OCI-LY7 (cell line): ENCODE data around the gene PCNX3. TPM values are rescaled to one million over a fixed set of nuclear protein-coding genes. Genes with fewer than 3 reads are reported as not detected.
A peak's percentile ranks its signal among the peaks of the same experiment; 100 is the strongest.

Source experiments
- BruUV-seq: library from RNA; stranded (reverse); fragments of 400-500 nt; replicated peaks from 2 replicates; lab custom pipeline; 2021; lab: Mats Ljungman, UMichigan
- CTCF ChIA-PET: fragments of 300-600 bp; sonication (Branson Sonifier 250); formaldehyde crosslinking; loops from one replicate; lab custom pipeline; 2022; ENCODE audit warnings: antibody characterized with exemption; ENCODE audit not compliant: unreplicated experiment; lab: Charles Lee
- POLR2A ChIA-PET: fragments of 300-600 bp; sonication (Branson Sonifier 250); formaldehyde crosslinking; loops from one replicate; lab custom pipeline; 2022; ENCODE audit warnings: antibody characterized with exemption; lab: Charles Lee
- DNase-seq: peaks from one replicate; pipeline ENCODE4 v3.0.0-alpha.2; 2015; ENCODE audit warnings: low spot score
- H2AFZ ChIP-seq: fragments of 200-600 bp; sonication (generic), shearing (Covaris generic); 2 replicates; pipeline ENCODE4 v1.6.1; 2014; ENCODE audit warnings: mild to moderate bottlenecking, antibody characterized with exemption, low read length, moderate library complexity
- H3K27ac ChIP-seq: fragments of 200-600 bp; sonication (generic); 2 replicates; pipeline ENCODE4 v1.5.1; 2014; ENCODE audit warnings: mixed run types, low read depth, mild to moderate bottlenecking, moderate library complexity, low read length, inconsistent platforms; ENCODE audit not compliant: poor library complexity, severe bottlenecking
- H3K36me3 ChIP-seq: fragments of 200-600 bp; sonication (generic); 2 replicates; pipeline ENCODE4 v1.6.1; 2014; ENCODE audit warnings: mild to moderate bottlenecking, antibody characterized with exemption, low read length, moderate library complexity, mixed read lengths; ENCODE audit not compliant: insufficient read depth
- H3K4me1 ChIP-seq: fragments of 200-600 bp; sonication (generic); 2 replicates; pipeline ENCODE4 v1.5.1; 2014; ENCODE audit warnings: mild to moderate bottlenecking, low read length; ENCODE audit not compliant: insufficient read depth, poor library complexity, severe bottlenecking
- H3K4me2 ChIP-seq: fragments of 200-600 bp; sonication (generic); 2 replicates; pipeline ENCODE4 v1.6.1; 2014; ENCODE audit warnings: mild to moderate bottlenecking, low read length
- H3K4me3 ChIP-seq: fragments of 200-600 bp; sonication (generic); 2 replicates; pipeline ENCODE4 v1.5.1; 2014; ENCODE audit warnings: mild to moderate bottlenecking, low read depth, low read length; ENCODE audit not compliant: poor library complexity, severe bottlenecking
- H3K79me2 ChIP-seq: fragments of 200-600 bp; sonication (generic); 2 replicates; pipeline ENCODE4 v1.6.1; 2016; ENCODE audit warnings: low read depth, mild to moderate bottlenecking, low read length, moderate library complexity, mixed read lengths; ENCODE audit not compliant: insufficient read depth
- H3K9me2 ChIP-seq: fragments of 200-600 bp; sonication (generic); 2 replicates; pipeline ENCODE4 v1.6.1; 2016; ENCODE audit warnings: mild to moderate bottlenecking, low read length, mixed read lengths; ENCODE audit not compliant: insufficient read depth
- H3K9me3 ChIP-seq: fragments of 200-600 bp; sonication (generic); 2 replicates; pipeline ENCODE4 v1.6.1; 2014; ENCODE audit warnings: mild to moderate bottlenecking, mixed run types, low read length, mixed read lengths
- H4K20me1 ChIP-seq: fragments of 200-600 bp; sonication (generic); 2 replicates; pipeline ENCODE4 v1.6.1; 2014; ENCODE audit warnings: mild to moderate bottlenecking, antibody characterized with exemption, low read length, moderate library complexity, mixed read lengths; ENCODE audit not compliant: insufficient read depth
- CTCF ChIP-seq: fragments of 200-600 bp; sonication (generic); conservative IDR thresholded peaks from 2 replicates; pipeline ENCODE4 v1.5.1; 2014; ENCODE audit warnings: mild to moderate bottlenecking, antibody characterized with exemption, low read length, moderate library complexity, mixed read lengths
- EZH2phosphoT487 ChIP-seq: fragments of 200-600 bp; sonication (generic); IDR thresholded peaks from 2 replicates; pipeline ENCODE4 v1.6.1; 2018; ENCODE audit warnings: low read depth, borderline replicate concordance, mild to moderate bottlenecking, mixed run types, antibody characterized with exemption, low read length, moderate library complexity, mixed read lengths
- intact Hi-C: fragments of 100-400 bp; cut with micrococcal nuclease; formaldehyde crosslinking; loops from one replicate; pipeline ENCODE4 v1.10.0; 2022; ENCODE audit not compliant: unreplicated experiment
- total RNA-seq, 2 experiments: library from RNA; depleted of rRNA in 1 of 2; stranded (reverse); fragments of >200 nt in 1 of 2; shearing (Covaris generic) in 1 of 2; gene quantifications; 2 replicates each; pipeline ENCODE4 v1.2.3, GENCODE V29; 2014 to 2022

Gene PCNX3
- total RNA-seq, 2 experiments from 2014 or later = 36.2 to 66.7 TPM

- H3K9me3 ChIP-seq = no peaks in the 10 kb centered on the region
- DNase-seq = peak; percentile 42
- H3K4me2 ChIP-seq = peak overlapping the region; percentile 99
- intact Hi-C loops = no loop called here
- CTCF ChIA-PET = interaction anchor here (0.6 kb wide), 1 partner anchor 102 kb away, joined by 3 read pairs; no protein-coding TSS in a partner anchor
- H3K36me3 ChIP-seq = peaks cover 47% of the 10 kb centered on the region
- POLR2A ChIA-PET = interaction anchor here (0.6 kb wide), 2 partner anchors 109 to 498 kb away, joined by 3 read pairs; no protein-coding TSS in a partner anchor
- no TSS peak for BruUV-seq
- H3K79me2 ChIP-seq = peaks cover 50% of the 10 kb centered on the region
- peaks cover 39% of the 10 kb centered on the region for H3K4me1 ChIP-seq
- no peaks in the 10 kb centered on the region for H4K20me1 ChIP-seq
- TF ChIP-seq EZH2phosphoT487 (no peak), CTCF (no peak)
- H3K4me3 ChIP-seq = peak overlapping the region; percentile 97
- H2AFZ ChIP-seq = no peak overlapping the region
- H3K9me2 ChIP-seq = no peaks in the 10 kb centered on the region
- peak overlapping the region; percentile 75 for H3K27ac ChIP-seq
Observed at GRCh38 chr11:65616575-65617001, 1.0 kb downstream of the PCNX3 start.

- peak overlapping the region; percentile 97 for H3K4me3 ChIP-seq
- DNase-seq = peak; percentile 40
- intact Hi-C loops = no loop called here
- no peaks in the 10 kb centered on the region for H3K9me2 ChIP-seq
- peaks cover 48% of the 10 kb centered on the region for H3K79me2 ChIP-seq
- H3K4me1 ChIP-seq = peaks cover 31% of the 10 kb centered on the region
- BruUV-seq = no TSS peak
- H3K4me2 ChIP-seq = peak overlapping the region; percentile 99
- ChIA-PET POLR2A (no interaction called here), CTCF (interaction anchor here (0.6 kb wide), 1 partner anchor 102 kb away, joined by 3 read pairs; no protein-coding TSS in a partner anchor)
- TF ChIP-seq CTCF (peak; percentile 43), EZH2phosphoT487 (no peak)
- peak overlapping the region; percentile 75 for H3K27ac ChIP-seq
- H3K9me3 ChIP-seq = no peaks in the 10 kb centered on the region
- no peaks in the 10 kb centered on the region for H4K20me1 ChIP-seq
- peaks cover 54% of the 10 kb centered on the region for H3K36me3 ChIP-seq
- H2AFZ ChIP-seq = no peak overlapping the region
Observed at GRCh38 chr11:65617136-65617850, 1.7 kb downstream of the PCNX3 start.
